Esophagus muscularis mucosa (tissue), 3 donors: ENCODE measurements around the gene FGA.

Source experiments
- POLR2A ChIP-seq: fragments of 450-650 bp; IDR thresholded peaks from one replicate; pipeline ENCODE4 v1.6.1; 2017; ENCODE audit warnings: antibody characterized with exemption, moderate library complexity, mild to moderate bottlenecking, low read depth
- POLR2AphosphoS5 ChIP-seq, 2 donors: sonication (generic); formaldehyde crosslinking; IDR thresholded peaks; one replicate each; pipeline ENCODE4 v1.6.1; 2017; ENCODE audit warnings: antibody characterized with exemption in 2 of 2
- TF ChIP-seq, protein P1 (sequence below), 3 experiments: fragments of 200-600 bp in 2 of 3; fragments of 450-650 bp in 1 of 3; sonication (generic) in 2 of 3; IDR thresholded peaks; one replicate each; pipeline ENCODE4 v1.5.1; 2017 to 2019; ENCODE audit warnings: antibody characterized with exemption in 3 of 3, mild to moderate bottlenecking in 2 of 3, moderate library complexity in 1 of 3

DNA sequence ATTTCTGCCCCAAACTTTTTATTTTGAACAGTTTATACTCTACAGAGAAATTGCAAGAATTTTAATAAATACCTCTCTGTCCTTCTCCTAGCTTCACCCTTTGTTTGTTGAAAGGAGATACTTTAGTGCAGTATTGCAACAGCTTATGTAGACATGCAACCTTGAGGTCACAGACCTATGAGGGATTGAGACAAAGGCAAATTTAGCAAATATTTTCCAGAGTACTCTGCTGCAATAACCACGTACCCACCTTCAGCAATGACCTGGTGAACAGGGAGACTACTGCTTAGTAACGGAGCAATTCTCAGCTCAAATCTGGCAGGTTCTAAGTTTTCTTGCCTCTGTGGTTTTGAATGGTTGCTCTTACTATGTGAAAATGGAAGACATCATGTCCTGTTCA is 13.2 kb downstream of the FGA start:
- TF ChIP-seq POLR2AphosphoS5 (IDR thresholded peaks at IDR 0.05) (no peak), POLR2A (no peak)
- TF ChIP-seq, protein P1, sequence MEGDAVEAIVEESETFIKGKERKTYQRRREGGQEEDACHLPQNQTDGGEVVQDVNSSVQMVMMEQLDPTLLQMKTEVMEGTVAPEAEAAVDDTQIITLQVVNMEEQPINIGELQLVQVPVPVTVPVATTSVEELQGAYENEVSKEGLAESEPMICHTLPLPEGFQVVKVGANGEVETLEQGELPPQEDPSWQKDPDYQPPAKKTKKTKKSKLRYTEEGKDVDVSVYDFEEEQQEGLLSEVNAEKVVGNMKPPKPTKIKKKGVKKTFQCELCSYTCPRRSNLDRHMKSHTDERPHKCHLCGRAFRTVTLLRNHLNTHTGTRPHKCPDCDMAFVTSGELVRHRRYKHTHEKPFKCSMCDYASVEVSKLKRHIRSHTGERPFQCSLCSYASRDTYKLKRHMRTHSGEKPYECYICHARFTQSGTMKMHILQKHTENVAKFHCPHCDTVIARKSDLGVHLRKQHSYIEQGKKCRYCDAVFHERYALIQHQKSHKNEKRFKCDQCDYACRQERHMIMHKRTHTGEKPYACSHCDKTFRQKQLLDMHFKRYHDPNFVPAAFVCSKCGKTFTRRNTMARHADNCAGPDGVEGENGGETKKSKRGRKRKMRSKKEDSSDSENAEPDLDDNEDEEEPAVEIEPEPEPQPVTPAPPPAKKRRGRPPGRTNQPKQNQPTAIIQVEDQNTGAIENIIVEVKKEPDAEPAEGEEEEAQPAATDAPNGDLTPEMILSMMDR (IDR thresholded peaks at IDR 0.05) = no peak
